HL-60 (cell line): ENCODE data around the gene COX4I1.

Experiments used
- DNase-seq, 2 experiments: peaks; one replicate each; pipeline ENCODE4 v3.0.0-alpha.2; 2010 to 2020; ENCODE audit warnings: low read depth in 1 of 2, low spot score in 1 of 2
- H3K27ac ChIP-seq: fragments of 250-450 bp; sonication (Bioruptor Pico); replicated peaks from 2 replicates; pipeline ENCODE4 v1.5.1; 2020; ENCODE audit warnings: mild to moderate bottlenecking, moderate library complexity
- H3K27me3 ChIP-seq: fragments of 250-450 bp; sonication (Bioruptor Pico); 2 replicates; pipeline ENCODE4 v1.5.1; 2021; ENCODE audit warnings: mild to moderate bottlenecking, moderate library complexity; ENCODE audit not compliant: insufficient read depth, poor library complexity, severe bottlenecking
- H3K4me3 ChIP-seq: replicated peaks from 2 replicates; pipeline ENCODE4 v1.5.1; 2011; ENCODE audit warnings: mild to moderate bottlenecking, control low read depth, low read length; ENCODE audit not compliant: insufficient read depth
- CTCF ChIP-seq: IDR thresholded peaks from one replicate; pipeline ENCODE4 v1.5.1; 2011; ENCODE audit warnings: low read length, control low read depth, inconsistent platforms; ENCODE audit not compliant: insufficient read depth
- GABPA ChIP-seq: IDR thresholded peaks from 2 replicates; pipeline ENCODE4 v1.6.1; 2012; ENCODE audit warnings: low read depth
- POLR2AphosphoS5 ChIP-seq: IDR thresholded peaks from 2 replicates; pipeline ENCODE4 v1.6.1; 2012; ENCODE audit warnings: low read depth
- REST ChIP-seq: IDR thresholded peaks from 2 replicates; pipeline ENCODE4 v1.6.1; 2012; ENCODE audit warnings: low read depth; ENCODE audit not compliant: insufficient replicate concordance
- SPI1 ChIP-seq: IDR thresholded peaks from 2 replicates; pipeline ENCODE4 v1.6.1; 2012; ENCODE audit warnings: low read depth, mild to moderate bottlenecking, borderline replicate concordance

The COX4I1 gene

GRCh38 chr16:85828166-85828565 is 28.7 kb downstream of the COX4I1 start:
- no peak overlapping the region for H3K27ac ChIP-seq
- H3K27me3 ChIP-seq: no peaks in the 10 kb centered on the region
- no peak overlapping the region for H3K4me3 ChIP-seq
- TF ChIP-seq REST: no peak
- no peak for TF ChIP-seq POLR2AphosphoS5
- no peak for TF ChIP-seq SPI1
- TF ChIP-seq GABPA: no peak
- no peak for TF ChIP-seq CTCF
- no peak for DNase-seq

- Histone ChIP-seq H3K4me3 (no peak overlapping the region), H3K27ac (no peak overlapping the region), H3K27me3 (no peaks in the 10 kb centered on the region)
- TF ChIP-seq REST (no peak), GABPA (no peak), POLR2AphosphoS5 (no peak), CTCF (no peak)
- DNase-seq: no peak
Observed at GRCh38 chr16:85829171-85829719, 29.8 kb downstream of the COX4I1 start.

GRCh38 chr16:85829751-85830445 is 30.4 kb downstream of the COX4I1 start:
- H3K27ac ChIP-seq: no peak overlapping the region
- no peaks in the 10 kb centered on the region for H3K27me3 ChIP-seq
- H3K4me3 ChIP-seq: no peak overlapping the region
- TF ChIP-seq CTCF (no peak), SPI1 (peak; percentile 86), REST (no peak), POLR2AphosphoS5 (peak; percentile 94), GABPA (peak; percentile 21; the same call in 1 of the 2 replicates)
- DNase-seq: peak; percentile 53 to 85
